HepG2 (cell line): Measurements from ENCODE around the gene SLC2A4. TPM values are rescaled to one million over a fixed set of nuclear protein-coding genes. Genes with fewer than 3 reads are reported as not detected.

Experiments used
- ATF7-NPFF ChIP-seq: sonication (generic); formaldehyde crosslinking; IDR thresholded peaks from 2 replicates; pipeline ENCODE4 v1.8.1; 2023; ENCODE audit warnings: mild to moderate bottlenecking, low read depth, missing genetic modification reagents, moderate library complexity
- CCAR2 ChIP-seq: fragments of 200-400 bp; formaldehyde crosslinking; optimal IDR thresholded peaks from 2 replicates; pipeline ENCODE3; 2018; ENCODE audit warnings: low read depth, mild to moderate bottlenecking, low read length, moderate library complexity
- CHCHD3 ChIP-seq: sonication (generic); formaldehyde crosslinking; IDR thresholded peaks from 2 replicates; pipeline ENCODE4 v1.8.0; 2022; ENCODE audit warnings: mild to moderate bottlenecking, missing genetic modification reagents, moderate library complexity
- MATR3 ChIP-seq: sonication (generic); formaldehyde crosslinking; IDR thresholded peaks from 2 replicates; pipeline ENCODE4 v1.4.0; 2020; ENCODE audit warnings: missing genetic modification reagents
- PRPF4 ChIP-seq: fragments of 200-400 bp; formaldehyde crosslinking; IDR thresholded peaks from 2 replicates; pipeline ENCODE4 v1.6.1; 2016; ENCODE audit warnings: low read length, low read depth; ENCODE audit not compliant: poor library complexity, severe bottlenecking
- PTBP1 ChIP-seq: fragments of 200-400 bp; formaldehyde crosslinking; IDR thresholded peaks from 2 replicates; pipeline ENCODE4 v1.6.1; 2018; ENCODE audit warnings: low read length, low read depth; ENCODE audit not compliant: poor library complexity, severe bottlenecking
- RCOR2 ChIP-seq: IDR thresholded peaks from 2 replicates; pipeline ENCODE4 v1.6.1; 2016; ENCODE audit warnings: missing biosample characterization, missing genetic modification reagents
- ZNF256 ChIP-seq: sonication (generic); formaldehyde crosslinking; conservative IDR thresholded peaks from 2 replicates; pipeline ENCODE4 v1.4.0; 2020; ENCODE audit warnings: missing genetic modification reagents
- ZNF296 ChIP-seq: sonication (generic); formaldehyde crosslinking; conservative IDR thresholded peaks from 2 replicates; pipeline ENCODE4 v1.5.0; 2020; ENCODE audit warnings: mild to moderate bottlenecking, missing genetic modification reagents
- ZNF430 ChIP-seq: sonication (generic); formaldehyde crosslinking; IDR thresholded peaks from 2 replicates; pipeline ENCODE4 v1.9.0; 2021; ENCODE audit warnings: mild to moderate bottlenecking, missing genetic modification reagents
- ZNF546 ChIP-seq: sonication (generic); formaldehyde crosslinking; conservative IDR thresholded peaks from 2 replicates; pipeline ENCODE4 v1.8.1; 2023; ENCODE audit warnings: mild to moderate bottlenecking, missing genetic modification reagents
- ZNF570 ChIP-seq: sonication (generic); formaldehyde crosslinking; IDR thresholded peaks from 2 replicates; pipeline ENCODE4 v1.4.0; 2020; ENCODE audit warnings: mild to moderate bottlenecking, missing genetic modification reagents, borderline replicate concordance
- ZNF777 ChIP-seq: sonication (generic); formaldehyde crosslinking; IDR thresholded peaks from 2 replicates; pipeline ENCODE4 v1.4.0; 2020; ENCODE audit warnings: missing genetic modification reagents
- polyA plus RNA-seq, 8 experiments: library from polyadenylated mRNA; depleted of rRNA in 3 of 8; stranded (reverse) in 7 of 8; unstranded in 1 of 8; fragments of >200 nt; fragmentation: Illumina TruSeq in 4 of 8; extraction: Trizol in 4 of 8; gene quantifications; 2 replicates each; pipeline versions ENCODE4 v1.2.1 to v1.2.3, GENCODE V29; 2011 to 2016; ENCODE audit warnings: low read depth in 4 of 8, missing spikeins in 1 of 8, mixed read lengths in 1 of 8; ENCODE audit not compliant: insufficient read depth in 1 of 8
- total RNA-seq, 5 experiments: library from RNA; depleted of rRNA; stranded (reverse); fragments of >200 nt; fragmentation: Illumina TruSeq; extraction: Trizol; gene quantifications; 2 replicates each; pipeline ENCODE4 v1.2.3, GENCODE V29; 2016; ENCODE audit warnings: low read depth in 1 of 5
- TF ChIP-seq, protein P1 (sequence below): sonication (generic); formaldehyde crosslinking; IDR thresholded peaks from 2 replicates; pipeline ENCODE4 v1.8.1; 2023; ENCODE audit warnings: mild to moderate bottlenecking, inconsistent platforms, moderate library complexity, missing genetic modification reagents, borderline replicate concordance
- TF ChIP-seq, protein P2 (sequence below): sonication (generic); formaldehyde crosslinking; IDR thresholded peaks from 2 replicates; pipeline ENCODE4 v1.4.0; 2020; ENCODE audit warnings: missing genetic modification reagents
- TF ChIP-seq, protein P3 (sequence below): sonication (generic); formaldehyde crosslinking; IDR thresholded peaks from 2 replicates; pipeline ENCODE4 v1.4.0; 2020; ENCODE audit warnings: mild to moderate bottlenecking, missing genetic modification reagents
- TF ChIP-seq, protein P4 (sequence below): sonication (generic); formaldehyde crosslinking; IDR thresholded peaks from 2 replicates; pipeline ENCODE4 v1.5.1; 2020; ENCODE audit warnings: missing genetic modification reagents, mild to moderate bottlenecking, borderline replicate concordance
- TF ChIP-seq, protein P5 (sequence below): sonication (generic); formaldehyde crosslinking; IDR thresholded peaks from 2 replicates; pipeline ENCODE4 v1.5.0; 2020; ENCODE audit warnings: missing genetic modification reagents

Gene SLC2A4
- total and polyA plus RNA-seq, 2 of the 13 experiments (the other 11 are each of a cell fraction or from before 2014, with no cell fraction given): 4.9 to 5.8 TPM

DNA sequence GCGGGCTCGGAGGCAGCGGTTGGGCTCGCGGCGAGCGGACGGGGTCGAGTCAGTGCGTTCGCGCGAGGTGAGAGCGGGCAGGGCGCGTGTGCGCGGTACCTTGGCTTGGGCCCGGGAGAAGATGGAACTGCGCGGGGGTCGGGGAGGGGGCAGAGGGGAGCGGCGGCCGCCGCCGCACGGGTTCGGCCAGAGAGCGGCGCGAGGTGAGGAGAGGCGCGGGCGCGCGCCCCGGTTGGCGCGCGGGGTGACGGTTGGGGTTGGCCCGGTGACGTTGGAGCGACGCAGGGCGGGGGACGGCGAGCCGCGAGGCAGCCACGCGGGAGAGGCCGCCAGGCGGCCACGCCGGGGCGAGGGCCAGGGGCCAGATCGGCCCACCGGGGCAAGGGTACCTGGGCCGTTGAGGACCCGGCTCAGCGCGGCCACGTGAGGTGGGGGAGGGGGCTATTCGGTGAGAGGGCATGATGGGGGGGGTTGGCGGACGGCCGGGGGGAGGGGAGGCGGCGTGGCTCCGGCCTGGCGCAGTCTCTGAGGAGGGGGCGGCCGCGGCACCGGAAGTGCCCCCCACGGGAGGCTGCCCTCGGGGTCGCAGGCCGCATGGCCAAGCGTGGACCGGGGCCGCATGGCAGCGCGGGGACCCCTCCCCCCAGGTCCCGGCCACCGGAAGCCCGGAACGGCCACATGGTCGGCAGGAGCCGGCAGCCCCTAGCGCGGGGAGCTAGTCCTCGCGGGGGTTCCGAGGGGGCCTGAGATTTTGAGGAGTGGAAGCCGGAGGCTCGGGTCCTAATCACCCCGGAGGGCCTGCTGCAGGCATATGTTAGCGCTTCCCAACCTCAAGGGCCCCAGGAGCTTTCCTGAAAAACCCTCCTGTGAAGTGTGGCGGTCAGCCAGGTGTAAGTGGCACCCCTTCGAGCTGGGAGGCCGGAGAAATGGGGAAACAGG is 26.4 kb downstream of the SLC2A4 start (continued):
- TF ChIP-seq, protein P1, sequence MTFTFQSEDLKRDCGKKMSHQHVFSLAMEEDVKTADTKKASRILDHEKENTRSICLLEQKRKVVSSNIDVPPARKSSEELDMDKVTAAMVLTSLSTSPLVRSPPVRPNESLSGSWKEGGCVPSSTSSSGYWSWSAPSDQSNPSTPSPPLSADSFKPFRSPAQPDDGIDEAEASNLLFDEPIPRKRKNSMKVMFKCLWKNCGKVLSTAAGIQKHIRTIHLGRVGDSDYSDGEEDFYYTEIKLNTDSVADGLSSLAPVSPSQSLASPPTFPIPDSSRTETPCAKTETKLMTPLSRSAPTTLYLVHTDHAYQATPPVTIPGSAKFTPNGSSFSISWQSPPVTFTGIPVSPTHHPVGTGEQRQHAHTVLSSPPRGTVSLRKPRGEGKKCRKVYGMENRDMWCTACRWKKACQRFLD (CRISPR knock-in tag): no peak
- peak; percentile 44; the same call in 1 of the 2 replicates for TF ChIP-seq CHCHD3 (CRISPR knock-in tag)
- TF ChIP-seq, protein P2, sequence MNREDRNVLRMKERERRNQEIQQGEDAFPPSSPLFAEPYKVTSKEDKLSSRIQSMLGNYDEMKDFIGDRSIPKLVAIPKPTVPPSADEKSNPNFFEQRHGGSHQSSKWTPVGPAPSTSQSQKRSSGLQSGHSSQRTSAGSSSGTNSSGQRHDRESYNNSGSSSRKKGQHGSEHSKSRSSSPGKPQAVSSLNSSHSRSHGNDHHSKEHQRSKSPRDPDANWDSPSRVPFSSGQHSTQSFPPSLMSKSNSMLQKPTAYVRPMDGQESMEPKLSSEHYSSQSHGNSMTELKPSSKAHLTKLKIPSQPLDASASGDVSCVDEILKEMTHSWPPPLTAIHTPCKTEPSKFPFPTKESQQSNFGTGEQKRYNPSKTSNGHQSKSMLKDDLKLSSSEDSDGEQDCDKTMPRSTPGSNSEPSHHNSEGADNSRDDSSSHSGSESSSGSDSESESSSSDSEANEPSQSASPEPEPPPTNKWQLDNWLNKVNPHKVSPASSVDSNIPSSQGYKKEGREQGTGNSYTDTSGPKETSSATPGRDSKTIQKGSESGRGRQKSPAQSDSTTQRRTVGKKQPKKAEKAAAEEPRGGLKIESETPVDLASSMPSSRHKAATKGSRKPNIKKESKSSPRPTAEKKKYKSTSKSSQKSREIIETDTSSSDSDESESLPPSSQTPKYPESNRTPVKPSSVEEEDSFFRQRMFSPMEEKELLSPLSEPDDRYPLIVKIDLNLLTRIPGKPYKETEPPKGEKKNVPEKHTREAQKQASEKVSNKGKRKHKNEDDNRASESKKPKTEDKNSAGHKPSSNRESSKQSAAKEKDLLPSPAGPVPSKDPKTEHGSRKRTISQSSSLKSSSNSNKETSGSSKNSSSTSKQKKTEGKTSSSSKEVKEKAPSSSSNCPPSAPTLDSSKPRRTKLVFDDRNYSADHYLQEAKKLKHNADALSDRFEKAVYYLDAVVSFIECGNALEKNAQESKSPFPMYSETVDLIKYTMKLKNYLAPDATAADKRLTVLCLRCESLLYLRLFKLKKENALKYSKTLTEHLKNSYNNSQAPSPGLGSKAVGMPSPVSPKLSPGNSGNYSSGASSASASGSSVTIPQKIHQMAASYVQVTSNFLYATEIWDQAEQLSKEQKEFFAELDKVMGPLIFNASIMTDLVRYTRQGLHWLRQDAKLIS: no peak
- peak; percentile 59; the same call in 1 of the 2 replicates for TF ChIP-seq ATF7-NPFF (CRISPR knock-in tag)
- no peak for TF ChIP-seq ZNF430 (CRISPR knock-in tag)
- no peak for TF ChIP-seq RCOR2 (CRISPR knock-in tag)
- TF ChIP-seq CCAR2: no peak
- TF ChIP-seq, protein P3, sequence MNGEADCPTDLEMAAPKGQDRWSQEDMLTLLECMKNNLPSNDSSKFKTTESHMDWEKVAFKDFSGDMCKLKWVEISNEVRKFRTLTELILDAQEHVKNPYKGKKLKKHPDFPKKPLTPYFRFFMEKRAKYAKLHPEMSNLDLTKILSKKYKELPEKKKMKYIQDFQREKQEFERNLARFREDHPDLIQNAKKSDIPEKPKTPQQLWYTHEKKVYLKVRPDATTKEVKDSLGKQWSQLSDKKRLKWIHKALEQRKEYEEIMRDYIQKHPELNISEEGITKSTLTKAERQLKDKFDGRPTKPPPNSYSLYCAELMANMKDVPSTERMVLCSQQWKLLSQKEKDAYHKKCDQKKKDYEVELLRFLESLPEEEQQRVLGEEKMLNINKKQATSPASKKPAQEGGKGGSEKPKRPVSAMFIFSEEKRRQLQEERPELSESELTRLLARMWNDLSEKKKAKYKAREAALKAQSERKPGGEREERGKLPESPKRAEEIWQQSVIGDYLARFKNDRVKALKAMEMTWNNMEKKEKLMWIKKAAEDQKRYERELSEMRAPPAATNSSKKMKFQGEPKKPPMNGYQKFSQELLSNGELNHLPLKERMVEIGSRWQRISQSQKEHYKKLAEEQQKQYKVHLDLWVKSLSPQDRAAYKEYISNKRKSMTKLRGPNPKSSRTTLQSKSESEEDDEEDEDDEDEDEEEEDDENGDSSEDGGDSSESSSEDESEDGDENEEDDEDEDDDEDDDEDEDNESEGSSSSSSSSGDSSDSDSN (CRISPR knock-in tag): peak; percentile 28; the same call in 1 of the 2 replicates
- TF ChIP-seq ZNF777: no peak
- TF ChIP-seq ZNF256 (CRISPR knock-in tag): no peak
- TF ChIP-seq, protein P4, sequence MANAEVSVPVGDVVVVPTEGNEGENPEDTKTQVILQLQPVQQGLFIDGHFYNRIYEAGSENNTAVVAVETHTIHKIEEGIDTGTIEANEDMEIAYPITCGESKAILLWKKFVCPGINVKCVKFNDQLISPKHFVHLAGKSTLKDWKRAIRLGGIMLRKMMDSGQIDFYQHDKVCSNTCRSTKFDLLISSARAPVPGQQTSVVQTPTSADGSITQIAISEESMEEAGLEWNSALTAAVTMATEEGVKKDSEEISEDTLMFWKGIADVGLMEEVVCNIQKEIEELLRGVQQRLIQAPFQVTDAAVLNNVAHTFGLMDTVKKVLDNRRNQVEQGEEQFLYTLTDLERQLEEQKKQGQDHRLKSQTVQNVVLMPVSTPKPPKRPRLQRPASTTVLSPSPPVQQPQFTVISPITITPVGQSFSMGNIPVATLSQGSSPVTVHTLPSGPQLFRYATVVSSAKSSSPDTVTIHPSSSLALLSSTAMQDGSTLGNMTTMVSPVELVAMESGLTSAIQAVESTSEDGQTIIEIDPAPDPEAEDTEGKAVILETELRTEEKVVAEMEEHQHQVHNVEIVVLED (CRISPR knock-in tag): no peak
- no peak for TF ChIP-seq MATR3 (CRISPR knock-in tag)
- 0 out of 2 replicates have a peak, but pooled peaks have one; percentile 5 for TF ChIP-seq ZNF570 (CRISPR knock-in tag)
- no peak for TF ChIP-seq PTBP1
- TF ChIP-seq, protein P5, sequence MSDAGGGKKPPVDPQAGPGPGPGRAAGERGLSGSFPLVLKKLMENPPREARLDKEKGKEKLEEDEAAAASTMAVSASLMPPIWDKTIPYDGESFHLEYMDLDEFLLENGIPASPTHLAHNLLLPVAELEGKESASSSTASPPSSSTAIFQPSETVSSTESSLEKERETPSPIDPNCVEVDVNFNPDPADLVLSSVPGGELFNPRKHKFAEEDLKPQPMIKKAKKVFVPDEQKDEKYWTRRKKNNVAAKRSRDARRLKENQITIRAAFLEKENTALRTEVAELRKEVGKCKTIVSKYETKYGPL (CRISPR knock-in tag): no peak
- TF ChIP-seq ZNF296 (CRISPR knock-in tag): 0 out of 2 replicates have a peak, but pooled peaks have one; percentile 27
- no peak for TF ChIP-seq PRPF4
- 0 out of 2 replicates have a peak, but pooled peaks have one; percentile 61 for TF ChIP-seq ZNF546 (CRISPR knock-in tag)
